Peyer's patch (tissue), 4 donors: ENCODE data around the gene SCFD2. TPM values are rescaled to one million over a fixed set of nuclear protein-coding genes. Genes with fewer than 3 reads are reported as not detected.
"Not testable (repeated sequence)": the region's sequence is repeated elsewhere in the genome, so short reads cannot be mapped to it uniquely, and the experiment has no call there.

Experiments
- DNase-seq, 3 donors: peaks; one replicate each; pipeline ENCODE4 v3.0.0-alpha.2; 2017 to 2019
- H3K27ac ChIP-seq, 4 donors: fragments of 200-600 bp; sonication (generic); one replicate each; pipeline ENCODE4 v1.5.1; 2016 to 2019
- H3K27me3 ChIP-seq, 2 donors: fragments of 200-600 bp; sonication (generic); one replicate each; pipeline ENCODE4 v1.5.1; 2019
- H3K36me3 ChIP-seq, 3 donors: fragments of 200-600 bp; sonication (generic); one replicate each; pipeline ENCODE4 v1.5.1; 2016 to 2019
- H3K4me1 ChIP-seq, 4 donors: fragments of 200-600 bp; sonication (generic); one replicate each; pipeline ENCODE4 v1.5.1; 2016 to 2019
- H3K4me3 ChIP-seq, 4 donors: fragments of 200-600 bp; sonication (generic); 1 replicate in 3 of 4; 2 replicates in 1 of 4; pipeline ENCODE4 v1.5.1; 2016 to 2019; ENCODE audit warnings: mild to moderate bottlenecking in 1 of 4
- H3K9me3 ChIP-seq, 4 donors: fragments of 200-600 bp; sonication (generic); one replicate each; pipeline ENCODE4 v1.5.1; 2016 to 2019; ENCODE audit warnings: mild to moderate bottlenecking in 1 of 4
- POLR2A ChIP-seq, 2 donors: fragments of 450-650 bp; IDR thresholded peaks; one replicate each; pipeline ENCODE4 v1.5.1; 2017; ENCODE audit warnings: antibody characterized with exemption in 2 of 2, mild to moderate bottlenecking in 2 of 2, moderate library complexity in 2 of 2
- total RNA-seq, 4 donors: library from RNA; depleted of rRNA; stranded (reverse); fragments of >200 nt; gene quantifications; one replicate each; pipeline ENCODE4 v1.1.0, GENCODE V29; 2016
- TF ChIP-seq, protein P1 (sequence below), 6 experiments: fragments of 450-650 bp in 4 of 6; fragments of 200-600 bp in 2 of 6; sonication (generic) in 1 of 6; IDR thresholded peaks; one replicate each; pipeline ENCODE4 v1.5.1; 2017 to 2019; ENCODE audit warnings: antibody characterized with exemption in 6 of 6, mild to moderate bottlenecking in 3 of 6, moderate library complexity in 1 of 6

SCFD2 gene
- total RNA-seq, 4 donors from 2014 or later = 17.3 to 165 (median 30.1) TPM

DNA sequence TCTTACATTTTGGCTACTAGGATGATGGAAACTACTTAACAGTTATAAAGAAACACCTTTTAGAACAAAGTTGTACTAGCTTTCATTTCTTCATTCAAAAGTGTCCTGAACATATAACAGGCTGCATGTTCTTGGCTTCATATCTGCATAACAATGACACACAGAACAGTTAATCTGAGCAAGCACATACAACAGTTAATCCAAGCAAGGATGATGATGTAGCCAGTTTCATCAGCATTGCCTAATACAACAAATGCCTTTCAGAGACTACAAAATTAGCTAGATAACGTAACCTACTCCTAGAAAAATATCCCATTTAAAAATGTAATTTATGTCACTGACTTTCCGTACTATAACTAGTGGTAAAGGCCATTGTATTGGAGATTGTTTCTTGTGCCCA, 182.1 kb downstream of the SCFD2 start:
- TF ChIP-seq, protein P1, sequence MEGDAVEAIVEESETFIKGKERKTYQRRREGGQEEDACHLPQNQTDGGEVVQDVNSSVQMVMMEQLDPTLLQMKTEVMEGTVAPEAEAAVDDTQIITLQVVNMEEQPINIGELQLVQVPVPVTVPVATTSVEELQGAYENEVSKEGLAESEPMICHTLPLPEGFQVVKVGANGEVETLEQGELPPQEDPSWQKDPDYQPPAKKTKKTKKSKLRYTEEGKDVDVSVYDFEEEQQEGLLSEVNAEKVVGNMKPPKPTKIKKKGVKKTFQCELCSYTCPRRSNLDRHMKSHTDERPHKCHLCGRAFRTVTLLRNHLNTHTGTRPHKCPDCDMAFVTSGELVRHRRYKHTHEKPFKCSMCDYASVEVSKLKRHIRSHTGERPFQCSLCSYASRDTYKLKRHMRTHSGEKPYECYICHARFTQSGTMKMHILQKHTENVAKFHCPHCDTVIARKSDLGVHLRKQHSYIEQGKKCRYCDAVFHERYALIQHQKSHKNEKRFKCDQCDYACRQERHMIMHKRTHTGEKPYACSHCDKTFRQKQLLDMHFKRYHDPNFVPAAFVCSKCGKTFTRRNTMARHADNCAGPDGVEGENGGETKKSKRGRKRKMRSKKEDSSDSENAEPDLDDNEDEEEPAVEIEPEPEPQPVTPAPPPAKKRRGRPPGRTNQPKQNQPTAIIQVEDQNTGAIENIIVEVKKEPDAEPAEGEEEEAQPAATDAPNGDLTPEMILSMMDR (IDR thresholded peaks at IDR 0.05) = no peak
- no peak for TF ChIP-seq POLR2A (IDR thresholded peaks at IDR 0.05)
- no peaks in the 10 kb centered on the region for H3K4me1 ChIP-seq
- H3K27me3 ChIP-seq = no peaks in the 10 kb centered on the region
- H3K9me3 ChIP-seq = no peaks in the 10 kb centered on the region
- H3K27ac ChIP-seq = no peak overlapping the region
- H3K4me3 ChIP-seq = no peak overlapping the region
- H3K36me3 ChIP-seq = no peaks in the 10 kb centered on the region
- DNase-seq = no peak

DNA sequence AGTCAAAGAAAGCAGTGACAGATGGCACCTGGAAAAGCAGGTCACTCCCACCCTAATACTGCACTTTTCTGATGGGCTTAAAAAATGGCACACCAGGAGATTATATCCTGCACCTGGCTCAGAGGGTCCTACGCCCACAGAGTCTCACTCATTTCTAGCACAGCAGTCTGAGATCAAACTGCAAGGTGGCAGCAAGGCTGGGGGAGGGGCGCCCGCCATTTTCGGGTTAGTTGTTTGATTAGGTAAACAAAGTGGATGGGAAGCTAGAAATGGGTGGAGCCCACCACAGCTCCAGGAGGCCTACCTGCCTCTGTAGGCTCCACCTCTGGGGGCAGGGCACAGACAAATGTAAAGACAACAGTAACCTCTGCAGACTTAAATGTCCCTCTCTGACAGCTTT, 188.1 kb downstream of the SCFD2 start:
- not testable (repeated sequence) for H3K4me1 ChIP-seq, DNase-seq, H3K36me3 ChIP-seq, H3K9me3 ChIP-seq, H3K27me3 ChIP-seq, H3K4me3 ChIP-seq, H3K27ac ChIP-seq

DNA sequence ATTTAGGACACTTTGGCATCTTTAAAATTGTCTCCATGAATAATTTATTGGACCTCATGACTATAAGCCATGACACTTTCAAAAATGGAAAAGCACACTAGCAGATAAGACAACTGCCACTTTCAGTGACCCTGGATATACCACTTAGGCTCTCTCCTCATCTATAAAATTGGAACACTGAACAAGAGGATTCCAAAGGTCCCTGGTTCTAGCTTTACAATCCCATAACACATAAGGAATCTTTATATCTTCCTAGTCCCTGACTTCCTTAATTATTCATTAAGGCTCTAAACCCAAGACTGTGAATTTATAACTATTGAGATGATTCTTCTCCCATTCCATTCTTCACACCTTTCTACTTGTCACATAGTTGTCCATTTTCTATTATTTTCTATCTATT, 190.2 kb downstream of the SCFD2 start:
- Histone ChIP-seq H3K4me1 (no peaks in the 10 kb centered on the region), H3K27me3 (no peaks in the 10 kb centered on the region), H3K36me3 (no peaks in the 10 kb centered on the region), H3K4me3 (no peak overlapping the region), H3K9me3 (peaks cover 0 to 6% (median 2%) of the 10 kb centered on the region in 4 donors), H3K27ac (no peak overlapping the region)
- DNase-seq = no peak
- TF ChIP-seq, protein P1 (IDR thresholded peaks at IDR 0.05) = no peak
- no peak for TF ChIP-seq POLR2A (IDR thresholded peaks at IDR 0.05)

DNA sequence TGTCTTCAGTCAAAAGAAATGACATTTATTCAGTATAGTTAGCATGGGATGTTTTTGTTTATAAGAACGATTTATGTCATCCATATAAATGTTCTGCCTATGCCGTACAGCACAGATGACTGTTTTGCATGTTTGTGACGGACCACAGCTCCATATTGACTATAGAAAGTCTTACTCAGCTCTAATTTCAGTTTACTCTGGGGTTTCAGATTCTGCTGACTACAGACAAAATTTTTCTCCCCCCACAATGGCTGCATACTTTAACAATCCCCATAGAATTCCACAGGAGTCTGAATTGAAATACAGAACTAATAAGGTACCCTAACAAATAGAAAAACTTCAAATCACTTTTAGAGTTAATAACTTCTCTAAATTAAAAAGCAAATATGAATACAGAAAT, 191.0 kb downstream of the SCFD2 start:
- TF ChIP-seq POLR2A (IDR thresholded peaks at IDR 0.05) = no peak
- TF ChIP-seq, protein P1 (IDR thresholded peaks at IDR 0.05) = no peak
- DNase-seq = no peak

DNA sequence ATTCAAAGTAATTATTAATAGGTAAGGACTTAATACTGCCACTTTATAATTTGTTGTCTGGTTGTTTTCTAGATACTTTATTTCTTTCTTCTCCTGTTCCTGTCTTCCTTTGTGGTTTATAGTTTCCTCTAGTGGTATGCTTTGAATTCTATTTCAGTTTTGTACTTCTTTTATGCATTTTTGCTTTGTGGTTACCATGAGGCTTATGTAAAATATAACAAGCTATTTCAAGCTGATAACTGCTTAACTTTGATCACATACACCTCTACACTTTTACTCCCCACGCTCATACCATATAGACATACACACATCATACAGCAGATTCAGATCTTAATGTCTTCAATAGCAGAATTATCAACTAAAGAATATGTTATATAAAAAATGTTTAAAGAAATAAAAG, 192.3 kb downstream of the SCFD2 start:
- DNase-seq = no peak
- Histone ChIP-seq H3K9me3 (peaks cover 0 to 6% (median 2%) of the 10 kb centered on the region in 4 donors), H3K4me3 (no peak overlapping the region), H3K27ac (no peak overlapping the region), H3K27me3 (no peaks in the 10 kb centered on the region), H3K4me1 (no peaks in the 10 kb centered on the region), H3K36me3 (no peaks in the 10 kb centered on the region)
- TF ChIP-seq POLR2A (IDR thresholded peaks at IDR 0.05) = no peak
- TF ChIP-seq, protein P1 (IDR thresholded peaks at IDR 0.05) = no peak

More for the DNA sequence above, 191.0 kb downstream of the SCFD2 start:
- Histone ChIP-seq H3K4me3 (no peak overlapping the region), H3K9me3 (peaks cover 0 to 6% (median 2%) of the 10 kb centered on the region in 4 donors), H3K27ac (no peak overlapping the region), H3K27me3 (no peaks in the 10 kb centered on the region), H3K4me1 (no peaks in the 10 kb centered on the region), H3K36me3 (no peaks in the 10 kb centered on the region)

DNA sequence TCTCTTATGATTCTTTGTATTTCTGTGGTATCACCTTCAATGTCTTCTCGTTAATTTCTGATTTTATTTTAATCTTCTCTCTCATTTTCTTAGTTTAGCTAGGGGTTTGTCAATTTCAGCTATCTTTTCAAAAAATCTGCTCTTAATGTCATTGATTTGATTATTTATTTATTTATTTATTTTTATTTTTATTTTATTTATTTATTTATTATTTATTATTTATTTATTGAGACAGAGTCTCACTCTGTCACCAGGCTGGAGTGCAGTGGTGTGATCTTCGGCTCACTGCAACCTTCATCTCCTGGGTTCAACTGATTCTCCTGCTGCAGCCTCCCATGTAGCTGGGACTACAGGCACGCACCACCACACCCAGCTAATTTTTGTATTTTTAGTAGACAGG, 194.1 kb downstream of the SCFD2 start:
- Histone ChIP-seq H3K36me3 (no peaks in the 10 kb centered on the region), H3K27ac (no peak overlapping the region), H3K9me3 (no peaks in the 10 kb centered on the region), H3K4me3 (no peak overlapping the region), H3K4me1 (no peaks in the 10 kb centered on the region), H3K27me3 (no peaks in the 10 kb centered on the region)
- TF ChIP-seq, protein P1 (IDR thresholded peaks at IDR 0.05) = no peak
- no peak for TF ChIP-seq POLR2A (IDR thresholded peaks at IDR 0.05)
- DNase-seq = no peak
